Skeletal muscle tissue (tissue), 4 donors: Measurements from ENCODE around the gene RNF180. TPM values are rescaled to one million over a fixed set of nuclear protein-coding genes. Genes with fewer than 3 reads are reported as not detected.
"Not testable (repeated sequence)": the region's sequence is repeated elsewhere in the genome, so short reads cannot be mapped to it uniquely, and the experiment has no call there.

Experiments
- H3K27ac ChIP-seq: one replicate; pipeline ENCODE4 v1.7.0; 2013; ENCODE audit warnings: mild to moderate bottlenecking, low read depth, low read length, inconsistent platforms
- H3K27me3 ChIP-seq, 3 donors: one replicate each; pipeline ENCODE4 v1.7.0; 2013; ENCODE audit warnings: low read length in 3 of 3; ENCODE audit not compliant: control insufficient read depth in 3 of 3, insufficient read depth in 3 of 3
- H3K36me3 ChIP-seq, 3 donors: one replicate each; pipeline ENCODE4 v1.7.0; 2013; ENCODE audit warnings: low read length in 3 of 3; ENCODE audit not compliant: control insufficient read depth in 3 of 3, insufficient read depth in 3 of 3
- H3K4me1 ChIP-seq, 3 donors: one replicate each; pipeline ENCODE4 v1.7.0; 2013; ENCODE audit warnings: low read length in 3 of 3, mild to moderate bottlenecking in 3 of 3; ENCODE audit not compliant: control insufficient read depth in 3 of 3, insufficient read depth in 3 of 3
- H3K4me3 ChIP-seq, 3 donors: one replicate each; pipeline ENCODE4 v1.7.0; 2013; ENCODE audit warnings: low read length in 3 of 3
- H3K9ac ChIP-seq, 3 donors: one replicate each; pipeline ENCODE4 v1.7.0; 2013; ENCODE audit warnings: low read length in 3 of 3, mild to moderate bottlenecking in 3 of 3, moderate library complexity in 2 of 3, low read depth in 1 of 3
- H3K9me3 ChIP-seq, 3 donors: one replicate each; pipeline ENCODE4 v1.7.0; 2013; ENCODE audit warnings: low read length in 3 of 3; ENCODE audit not compliant: control insufficient read depth in 3 of 3
- total RNA-seq: library from RNA; depleted of rRNA; stranded (reverse); fragments of >200 nt; gene quantifications from one replicate; pipeline ENCODE4 v1.2.3, GENCODE V29; 2014
- donor health status: Osteomylitis.

Gene RNF180
- total RNA-seq, 1 donor from 2014 or later, result 2.6 TPM

DNA sequence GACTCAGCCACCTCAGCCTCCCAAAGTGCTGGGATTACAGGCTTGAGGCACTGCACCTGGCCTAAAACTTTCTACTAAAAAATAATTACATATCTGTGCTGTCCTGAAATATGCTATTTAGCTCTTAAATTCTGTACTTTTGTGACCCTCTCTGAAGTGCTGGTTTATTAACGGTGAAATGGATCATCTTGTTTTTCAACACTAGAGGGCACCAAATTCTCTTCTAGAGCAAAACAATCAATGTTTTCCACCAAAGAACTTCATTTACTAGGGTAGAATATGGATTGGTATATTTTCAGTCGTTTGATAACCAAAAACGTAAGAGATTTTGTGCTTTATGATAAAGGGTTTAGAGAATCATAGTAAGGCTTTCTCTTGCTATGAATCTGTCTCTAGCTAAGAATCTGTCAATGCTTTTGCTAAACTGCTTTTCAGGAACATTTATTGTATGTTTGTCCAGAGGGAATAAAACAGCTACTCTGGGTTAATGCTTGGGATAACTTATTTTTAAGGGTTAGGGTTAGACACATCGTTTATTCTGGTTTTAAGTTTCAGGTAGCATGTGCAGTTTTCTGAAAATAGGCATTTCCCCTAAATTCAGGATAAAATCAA lies 63.6 kb downstream of the RNF180 start:
- Histone ChIP-seq H3K27me3 (no peaks in the 10 kb centered on the region), H3K4me1 (no peaks in the 10 kb centered on the region), H3K4me3 (no peak overlapping the region), H3K36me3 (no peaks in the 10 kb centered on the region), H3K9ac (no peak overlapping the region), H3K27ac (no peak overlapping the region), H3K9me3 (no peaks in the 10 kb centered on the region)

DNA sequence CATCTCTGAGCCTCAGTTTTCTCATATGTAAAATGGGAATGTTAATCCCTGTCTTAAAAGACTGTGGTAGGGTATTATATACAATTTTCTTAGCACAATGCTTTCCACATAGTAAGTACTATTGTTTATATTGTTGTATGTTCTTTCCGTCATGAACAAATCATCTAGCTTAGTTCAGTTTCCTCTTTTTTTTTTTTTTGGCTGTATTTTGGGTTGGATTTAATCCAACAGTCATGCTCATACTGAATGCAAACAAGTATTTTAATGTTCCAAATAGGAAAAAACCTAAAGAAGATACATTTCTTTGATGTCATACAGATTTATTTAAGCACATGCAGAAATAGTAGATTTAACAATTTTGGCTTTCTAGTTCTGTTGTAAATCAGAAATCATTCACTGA lies 95.1 kb downstream of the RNF180 start:
- H3K27me3 ChIP-seq, result no peaks in the 10 kb centered on the region
- no peaks in the 10 kb centered on the region for H3K4me1 ChIP-seq
- H3K9me3 ChIP-seq, result no peaks in the 10 kb centered on the region
- H3K27ac ChIP-seq, result no peak overlapping the region
- H3K36me3 ChIP-seq, result no peaks in the 10 kb centered on the region
- H3K9ac ChIP-seq, result no peak overlapping the region
- no peak overlapping the region for H3K4me3 ChIP-seq

DNA sequence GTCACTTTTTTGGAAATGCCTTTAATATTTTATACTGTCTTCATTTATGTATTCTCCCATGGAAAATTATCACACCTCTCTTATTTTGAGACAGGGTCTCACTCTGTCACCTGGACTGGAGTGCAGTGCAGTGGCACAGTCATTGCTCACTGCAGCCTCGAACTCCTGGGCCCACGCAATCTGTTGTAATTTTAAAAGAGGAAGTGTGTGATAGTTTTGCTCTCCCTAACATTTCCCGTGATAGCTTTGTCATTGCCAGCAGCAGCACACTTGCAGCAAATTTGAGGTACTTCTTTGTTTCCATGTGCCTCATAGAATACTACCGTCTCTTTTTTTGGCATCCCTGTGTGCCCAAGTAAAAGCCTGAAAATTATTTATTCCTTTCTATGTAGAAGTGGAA lies 103.5 kb downstream of the RNF180 start:
- no peak overlapping the region for H3K9ac ChIP-seq
- no peaks in the 10 kb centered on the region for H3K9me3 ChIP-seq
- no peaks in the 10 kb centered on the region for H3K27me3 ChIP-seq
- H3K36me3 ChIP-seq, result no peaks in the 10 kb centered on the region
- H3K27ac ChIP-seq, result no peak overlapping the region
- no peaks in the 10 kb centered on the region for H3K4me1 ChIP-seq
- H3K4me3 ChIP-seq, result no peak overlapping the region

DNA sequence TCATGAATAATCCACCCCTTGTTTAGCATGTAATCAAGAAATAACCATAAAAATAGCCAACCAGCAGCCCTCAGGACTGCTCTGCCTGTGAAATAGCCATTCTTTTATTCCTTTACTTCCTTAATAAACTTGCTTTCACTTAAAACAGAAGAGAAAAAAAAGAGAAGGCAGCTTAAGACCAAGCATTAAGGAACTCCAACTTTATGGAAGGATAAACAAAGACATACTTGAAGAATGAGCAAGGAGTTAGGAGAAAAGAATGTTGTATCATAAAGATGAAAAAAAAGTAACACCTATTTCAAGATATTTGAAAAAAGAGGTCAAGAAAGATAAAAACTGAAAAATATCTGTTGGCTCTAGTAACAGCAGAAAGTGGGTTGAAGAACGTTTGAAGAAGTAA lies 107.6 kb downstream of the RNF180 start:
- no peak overlapping the region for H3K9ac ChIP-seq
- H3K4me3 ChIP-seq, result no peak overlapping the region
- H3K9me3 ChIP-seq, result no peaks in the 10 kb centered on the region
- H3K36me3 ChIP-seq, result no peaks in the 10 kb centered on the region
- H3K27ac ChIP-seq, result no peak overlapping the region
- H3K4me1 ChIP-seq, result no peaks in the 10 kb centered on the region
- no peaks in the 10 kb centered on the region for H3K27me3 ChIP-seq

DNA sequence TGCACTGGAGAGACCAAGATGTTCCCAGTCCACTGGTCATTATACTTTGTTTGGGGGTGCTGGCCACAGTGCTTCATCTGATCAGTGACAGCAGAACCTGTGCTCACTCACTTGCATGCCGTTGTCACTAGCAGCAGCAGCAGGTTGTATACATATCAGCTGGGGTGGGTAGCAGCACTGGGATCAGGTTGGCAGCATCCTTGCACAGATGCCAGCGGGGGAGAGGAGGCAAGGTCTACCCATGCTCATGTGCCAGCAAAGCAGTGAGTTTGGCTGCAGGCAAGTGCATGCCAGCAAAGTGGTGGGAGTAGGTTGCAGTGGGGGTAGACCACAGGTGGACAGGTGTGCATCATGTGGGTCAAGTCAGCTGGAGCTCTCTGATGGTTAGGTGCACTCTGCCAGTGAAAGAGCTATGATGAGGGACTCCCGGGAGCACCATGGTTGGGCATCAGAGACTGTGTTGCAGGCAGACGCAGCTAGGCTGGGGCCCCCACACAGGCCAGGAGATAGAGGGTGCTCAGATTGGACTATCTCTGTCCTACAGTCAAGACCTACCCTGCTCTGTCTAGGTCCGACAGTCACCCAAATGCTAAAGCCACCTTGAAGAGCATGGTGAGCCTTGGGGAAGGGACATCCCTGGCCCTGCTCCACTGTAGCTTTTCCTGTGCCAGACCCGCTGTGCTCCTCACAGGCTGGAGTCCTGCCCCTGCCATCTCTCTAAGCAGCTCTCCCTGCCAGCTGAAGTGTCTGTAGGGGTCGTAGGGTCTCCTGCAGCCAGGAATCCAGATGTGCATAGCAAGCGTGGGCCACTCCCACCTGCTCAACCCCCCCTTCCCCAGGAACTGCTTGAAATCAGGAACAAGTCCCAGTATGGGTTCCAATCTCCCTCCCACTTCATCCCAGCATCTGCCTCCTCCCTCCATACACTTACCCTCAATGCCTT lies 119.8 kb downstream of the RNF180 start:
- Histone ChIP-seq H3K4me3 (peak overlapping the region in 1 of 3 donors; percentile 20), H3K9ac (no peak overlapping the region), H3K27ac (no peak overlapping the region), H3K27me3 (no peaks in the 10 kb centered on the region), H3K36me3 (no peaks in the 10 kb centered on the region), H3K9me3 (peaks cover 4 to 8% (median 5%) of the 10 kb centered on the region in 3 donors), H3K4me1 (no peaks in the 10 kb centered on the region)

DNA sequence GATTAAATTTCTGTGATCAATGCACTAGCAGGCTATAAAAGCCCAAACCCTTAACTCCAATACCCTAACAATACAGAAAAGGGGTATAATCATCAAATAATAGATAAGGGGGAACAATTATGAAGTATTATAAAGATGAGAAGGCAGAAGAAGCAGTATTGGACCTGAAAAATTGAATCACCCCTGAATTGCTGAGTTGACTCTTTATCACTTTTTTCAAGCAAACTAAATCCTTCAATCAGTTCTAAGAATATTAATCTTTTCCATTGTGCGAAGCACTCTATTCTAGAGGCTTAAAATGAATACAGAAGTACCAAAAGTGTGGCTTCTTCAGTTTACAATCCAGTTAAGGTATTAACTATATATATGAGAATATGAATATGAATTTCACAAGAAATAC lies 120.7 kb downstream of the RNF180 start:
- H3K4me1 ChIP-seq, result no peaks in the 10 kb centered on the region
- peaks cover 0 to 5% (median 3%) of the 10 kb centered on the region in 3 donors for H3K9me3 ChIP-seq
- H3K4me3 ChIP-seq, result no peak overlapping the region
- no peak overlapping the region for H3K9ac ChIP-seq
- no peaks in the 10 kb centered on the region for H3K27me3 ChIP-seq
- no peaks in the 10 kb centered on the region for H3K36me3 ChIP-seq
- H3K27ac ChIP-seq, result no peak overlapping the region

DNA sequence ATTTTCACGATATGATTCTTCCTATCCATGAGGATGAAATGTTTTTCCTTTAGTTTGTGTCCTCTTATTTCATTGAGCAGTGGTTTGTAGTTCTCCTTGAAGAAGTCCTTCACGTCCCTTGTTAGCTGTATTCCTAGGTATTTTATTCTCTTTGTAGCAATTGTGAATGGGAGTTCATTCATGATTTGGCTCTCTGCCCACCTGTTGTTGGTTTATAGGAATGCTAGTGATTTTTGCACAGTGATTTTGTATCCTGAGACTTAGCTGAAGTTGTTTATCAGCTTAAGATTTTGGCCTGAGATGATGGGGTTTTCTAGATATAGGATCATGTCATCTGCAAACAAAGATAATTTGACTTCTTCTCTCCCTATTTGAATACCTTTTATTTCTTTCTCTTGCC lies 122.9 kb downstream of the RNF180 start:
- H3K27me3 ChIP-seq, H3K9me3 ChIP-seq, H3K9ac ChIP-seq, H3K4me1 ChIP-seq, H3K36me3 ChIP-seq, H3K27ac ChIP-seq, H3K4me3 ChIP-seq: not testable (repeated sequence)

DNA sequence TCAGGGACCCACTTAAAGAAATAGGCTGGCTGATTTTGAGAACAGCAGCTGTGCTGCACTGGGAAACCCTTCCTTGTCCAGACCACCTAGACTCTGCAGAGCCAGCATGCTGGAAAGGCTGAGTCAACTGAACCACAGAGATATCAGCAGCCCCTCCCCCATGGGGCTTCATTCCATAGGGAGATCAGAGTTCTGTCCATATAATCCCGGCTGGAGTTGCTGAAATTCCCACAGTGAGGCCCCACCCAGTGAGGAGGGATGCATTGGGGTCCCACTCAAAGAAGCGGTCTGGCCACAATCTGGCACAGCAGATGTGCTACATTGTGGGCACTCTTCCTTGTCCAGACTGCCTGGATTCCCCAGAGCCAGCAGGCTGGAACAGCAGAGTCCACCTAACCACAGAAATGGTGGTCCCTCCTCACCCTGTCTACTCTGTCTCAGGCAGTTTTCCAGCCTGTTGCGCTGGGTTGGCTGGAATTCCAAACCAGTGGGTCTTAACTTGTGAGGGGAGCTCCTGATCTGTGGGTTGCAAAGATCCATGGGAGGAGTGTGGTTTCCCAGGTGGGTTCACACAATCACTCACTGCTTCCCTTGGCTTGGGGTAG lies 127.1 kb downstream of the RNF180 start:
- H3K4me1 ChIP-seq, result no peaks in the 10 kb centered on the region
- H3K9ac ChIP-seq, result no peak overlapping the region
- no peaks in the 10 kb centered on the region for H3K27me3 ChIP-seq
- H3K27ac ChIP-seq, result no peak overlapping the region
- H3K9me3 ChIP-seq, result no peaks in the 10 kb centered on the region
- H3K4me3 ChIP-seq, result no peak overlapping the region
- H3K36me3 ChIP-seq, result no peaks in the 10 kb centered on the region

DNA sequence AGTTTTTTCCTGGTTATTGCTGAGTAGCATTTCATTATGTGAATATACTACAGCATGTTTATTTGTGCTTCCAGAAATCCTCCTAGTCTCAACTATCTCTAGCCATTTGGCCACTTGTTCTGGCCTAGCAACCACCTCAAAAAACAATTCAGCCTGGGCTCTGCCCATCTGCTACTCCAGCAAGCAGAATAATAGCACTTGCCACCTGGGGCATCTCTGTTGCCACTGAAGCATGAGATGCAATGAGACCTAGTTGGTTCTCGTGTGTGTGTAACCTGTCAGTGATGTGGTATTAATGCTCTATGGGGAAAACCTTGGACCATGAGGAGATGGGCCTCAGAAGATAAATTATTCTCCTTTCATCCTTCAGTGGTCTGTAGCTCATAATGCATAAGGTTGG lies 129.5 kb downstream of the RNF180 start:
- Histone ChIP-seq H3K27ac (no peak overlapping the region), H3K9me3 (no peaks in the 10 kb centered on the region), H3K4me3 (no peak overlapping the region), H3K9ac (no peak overlapping the region), H3K4me1 (no peaks in the 10 kb centered on the region), H3K27me3 (no peaks in the 10 kb centered on the region), H3K36me3 (no peaks in the 10 kb centered on the region)

DNA sequence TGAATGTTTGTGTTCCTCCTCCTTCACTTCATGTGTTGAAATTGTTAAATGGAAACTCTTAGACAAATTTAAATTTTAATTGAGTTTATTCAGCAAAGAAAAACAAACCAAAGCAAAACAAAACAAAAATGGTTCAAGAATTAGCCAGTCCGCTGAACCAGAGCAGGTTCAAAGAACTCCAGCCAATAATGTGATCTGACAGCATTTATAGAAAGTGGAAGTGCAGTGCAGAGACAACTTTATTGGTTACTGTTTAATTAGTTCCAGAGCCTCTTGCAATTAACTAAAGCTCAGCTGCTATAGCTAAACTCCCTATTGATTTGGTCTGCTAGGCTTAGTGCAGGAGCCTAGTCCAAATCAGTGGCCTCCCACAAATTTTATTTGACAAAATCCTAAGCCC lies 132.9 kb downstream of the RNF180 start:
- no peak overlapping the region for H3K4me3 ChIP-seq
- H3K27ac ChIP-seq, result no peak overlapping the region
- H3K27me3 ChIP-seq, result no peaks in the 10 kb centered on the region
- no peaks in the 10 kb centered on the region for H3K9me3 ChIP-seq
- H3K9ac ChIP-seq, result no peak overlapping the region
- no peaks in the 10 kb centered on the region for H3K4me1 ChIP-seq
- H3K36me3 ChIP-seq, result no peaks in the 10 kb centered on the region
